Erythroblast (primary cell): ENCODE measurements around the gene DYRK1B.

Experiments used
- GATA1 ChIP-seq: IDR thresholded peaks from 2 replicates; pipeline ENCODE4 v1.6.1; 2011; ENCODE audit warnings: low read depth, mild to moderate bottlenecking, control low read depth, low read length, moderate library complexity
- POLR2A ChIP-seq: IDR thresholded peaks from 2 replicates; pipeline ENCODE4 v1.6.1; 2011; ENCODE audit warnings: mild to moderate bottlenecking, low read length

GRCh38 chr19:39810424-39810823 lies 23.5 kb downstream of the DYRK1B start:
- TF ChIP-seq POLR2A = no peak
- TF ChIP-seq GATA1 = no peak
